Hippocampal formation (tissue), 2 donors: ENCODE measurements around the gene GNAI3.
A peak's percentile ranks its signal among the peaks of the same experiment; 100 is the strongest.
"Not testable (repeated sequence)": the region's sequence is repeated elsewhere in the genome, so short reads cannot be mapped to it uniquely, and the experiment has no call there.

Experiments used
- DNase-seq, 2 donors: peaks; one replicate each; lab custom pipeline; 2025; lab: John Stamatoyannopoulos, UW

The GNAI3 gene

GRCh38 chr1:109660691-109661026 is 112.2 kb downstream of the GNAI3 start:
- DNase-seq, result not testable (repeated sequence)

DNA sequence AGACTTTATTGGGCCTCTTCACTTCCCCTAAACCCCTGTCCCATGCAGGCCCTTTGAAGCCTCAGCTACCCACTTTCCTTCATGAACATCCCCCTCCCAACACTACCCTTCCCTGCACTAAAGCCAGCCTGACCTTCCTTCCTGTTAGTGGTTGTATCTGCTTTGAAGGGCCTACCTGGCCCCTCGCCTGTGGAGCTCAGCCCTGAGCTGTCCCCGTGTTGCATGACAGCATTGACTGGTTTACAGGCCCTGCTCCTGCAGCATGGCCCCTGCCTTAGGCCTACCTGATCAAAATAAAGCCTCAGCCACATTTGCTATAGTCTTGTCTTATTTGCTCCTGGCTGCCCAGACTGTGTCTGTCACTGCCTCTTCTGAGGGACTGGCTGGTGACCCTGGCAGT is 113.0 kb downstream of the GNAI3 start:
- no peak for DNase-seq

GRCh38 chr1:109664671-109665070 is 116.3 kb downstream of the GNAI3 start:
- no peak for DNase-seq

DNA sequence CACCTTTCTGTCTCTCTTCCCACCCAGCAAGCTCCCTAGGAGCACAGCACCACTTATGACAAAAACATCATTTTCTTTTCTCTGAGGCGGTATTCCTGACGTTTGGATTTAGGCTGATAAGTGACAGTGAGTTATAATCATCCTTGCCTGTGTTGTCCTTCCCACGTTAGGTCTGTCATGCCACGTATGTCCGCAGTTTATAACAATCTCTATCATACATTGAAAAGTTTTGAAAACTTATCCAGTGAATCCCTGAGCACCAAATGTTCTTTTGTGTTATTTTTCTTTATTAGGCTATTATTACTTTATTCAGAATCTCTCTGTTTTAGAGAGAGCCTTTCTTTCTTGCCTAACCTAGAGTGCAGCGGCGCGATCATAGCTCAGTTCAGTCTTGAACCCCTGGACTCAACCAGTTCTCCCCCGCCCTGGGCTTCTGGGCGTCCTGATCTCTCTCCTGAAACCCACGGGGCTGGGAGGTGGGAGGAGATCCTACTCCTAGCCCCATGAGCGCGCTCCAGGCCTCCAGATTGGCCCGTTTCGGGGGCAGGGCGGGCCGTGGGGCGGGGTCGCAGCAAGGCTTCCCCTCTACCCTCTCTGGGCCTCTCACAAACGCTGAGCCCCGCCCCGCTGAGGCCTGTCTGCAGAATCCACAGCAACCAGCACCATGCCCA is 119.2 kb downstream of the GNAI3 start, which contains the start of gene GSTM2:
TSS of gene GSTM2 (plus strand) at position 606 of the 671 bp plus-strand sequence. CDS start at position 665, 59 bp downstream.
- DNase-seq, result peak; percentile 70 to 77
